ENCODE data around the gene FAHD1.

The FAHD1 gene

DNA sequence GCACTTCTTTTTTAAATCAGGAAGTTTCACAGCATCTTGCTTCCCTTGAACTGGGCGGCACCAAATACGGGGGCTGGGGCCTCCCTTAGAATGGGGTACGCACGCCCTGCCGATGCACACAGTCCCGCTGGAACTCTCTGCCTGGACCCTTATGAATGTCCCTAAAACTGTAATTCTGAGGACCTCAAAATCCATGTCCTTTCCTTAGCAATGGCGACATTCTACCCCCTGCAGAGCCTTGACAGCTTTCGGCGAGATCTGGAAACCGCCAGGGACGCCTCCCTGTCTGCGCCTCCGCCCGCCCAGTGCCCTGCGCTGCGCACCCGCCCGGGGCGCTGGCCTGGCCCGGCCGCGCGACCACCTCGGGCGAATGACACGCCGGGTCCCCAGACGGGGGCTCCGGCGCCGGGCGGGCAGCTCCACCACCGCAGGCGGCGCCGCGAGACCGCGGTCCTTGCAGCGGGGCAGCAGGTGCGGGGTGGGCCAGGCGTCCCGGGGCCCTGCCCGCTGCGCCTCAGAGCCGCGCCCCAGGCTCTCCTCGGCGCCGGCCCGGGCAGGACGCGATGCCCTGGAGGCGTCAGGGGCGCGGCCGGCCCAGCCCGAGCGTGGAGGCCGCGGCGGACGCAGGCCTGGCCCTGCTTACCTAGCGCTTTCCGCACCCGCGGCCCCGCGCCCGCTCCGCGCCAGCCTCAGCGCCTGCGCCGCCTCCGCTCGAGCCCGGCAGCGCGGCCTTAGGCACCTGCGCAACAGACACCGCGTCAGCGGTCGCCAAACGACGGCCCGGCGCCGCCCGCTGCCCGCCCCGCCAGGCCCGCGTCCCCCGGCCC is 929 bp upstream of the FAHD1 start:
- Histone ChIP-seq H3F3A (ENCODE audit: insufficient read depth) (peaks cover 10% of the 10 kb centered on the region; the same call in 1 of the 2 replicates), H3K27ac (ENCODE audit: low read depth, low read length) (no peak overlapping the region)

DNA sequence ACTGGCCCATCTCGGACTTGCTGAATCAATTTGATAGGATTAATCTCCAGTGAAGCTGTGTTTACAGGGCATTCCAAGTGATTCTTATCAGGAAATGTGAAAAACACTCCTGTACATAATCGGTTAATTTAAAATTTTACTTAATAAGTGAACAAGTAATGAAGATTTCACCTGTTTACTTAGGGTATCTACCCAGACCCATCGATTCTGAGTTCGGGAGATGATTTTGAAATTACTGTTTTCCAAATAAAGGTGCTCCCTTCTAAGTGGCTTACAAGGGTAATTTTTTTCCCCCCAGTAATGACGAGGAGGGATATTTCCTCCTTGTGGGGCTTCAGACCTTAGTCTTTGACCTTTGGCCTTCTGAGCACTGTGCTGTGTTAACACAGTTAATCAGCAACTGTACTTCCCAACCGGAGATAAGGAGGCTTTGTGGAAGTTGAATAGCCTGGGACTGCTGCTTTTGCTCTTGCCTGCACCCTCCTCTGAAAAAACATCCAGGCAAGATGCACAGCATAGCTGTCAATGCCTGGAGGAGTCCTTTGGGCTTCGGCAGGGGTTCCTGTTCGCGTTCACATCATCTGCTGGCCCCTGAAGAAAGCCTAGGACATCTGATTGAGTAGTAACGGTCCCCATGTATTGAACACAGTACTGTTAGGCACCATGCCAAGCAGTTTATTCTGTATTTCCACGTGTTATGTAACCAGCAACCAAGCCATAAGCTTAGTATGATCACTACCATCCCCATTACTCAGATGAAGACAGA is 1.8 kb downstream of the FAHD1 start:
- TF ChIP-seq EZH2phosphoT487 (conservative IDR thresholded peaks at IDR 0.05; ENCODE audit: low read length) = no peak
- TF ChIP-seq, protein P1, sequence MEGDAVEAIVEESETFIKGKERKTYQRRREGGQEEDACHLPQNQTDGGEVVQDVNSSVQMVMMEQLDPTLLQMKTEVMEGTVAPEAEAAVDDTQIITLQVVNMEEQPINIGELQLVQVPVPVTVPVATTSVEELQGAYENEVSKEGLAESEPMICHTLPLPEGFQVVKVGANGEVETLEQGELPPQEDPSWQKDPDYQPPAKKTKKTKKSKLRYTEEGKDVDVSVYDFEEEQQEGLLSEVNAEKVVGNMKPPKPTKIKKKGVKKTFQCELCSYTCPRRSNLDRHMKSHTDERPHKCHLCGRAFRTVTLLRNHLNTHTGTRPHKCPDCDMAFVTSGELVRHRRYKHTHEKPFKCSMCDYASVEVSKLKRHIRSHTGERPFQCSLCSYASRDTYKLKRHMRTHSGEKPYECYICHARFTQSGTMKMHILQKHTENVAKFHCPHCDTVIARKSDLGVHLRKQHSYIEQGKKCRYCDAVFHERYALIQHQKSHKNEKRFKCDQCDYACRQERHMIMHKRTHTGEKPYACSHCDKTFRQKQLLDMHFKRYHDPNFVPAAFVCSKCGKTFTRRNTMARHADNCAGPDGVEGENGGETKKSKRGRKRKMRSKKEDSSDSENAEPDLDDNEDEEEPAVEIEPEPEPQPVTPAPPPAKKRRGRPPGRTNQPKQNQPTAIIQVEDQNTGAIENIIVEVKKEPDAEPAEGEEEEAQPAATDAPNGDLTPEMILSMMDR (IDR thresholded peaks at IDR 0.05; ENCODE audit: insufficient read depth, low read length, poor library complexity, severe bottlenecking) = no peak
- no peaks in the 10 kb centered on the region for H3K27me3 ChIP-seq (ENCODE audit: low read length)
- H3K4me3 ChIP-seq (ENCODE audit: insufficient read depth, low read length, poor library complexity, severe bottlenecking) = no peak overlapping the region
- H2AFZ ChIP-seq (ENCODE audit: low read depth, low read length, severe bottlenecking) = no peak overlapping the region
- H3K27ac ChIP-seq (ENCODE audit: low read depth, low read length) = no peak overlapping the region
- peak overlapping the region; percentile 54 for H3K4me2 ChIP-seq (ENCODE audit: low read depth, low read length, poor library complexity, severe bottlenecking)
- no peaks in the 10 kb centered on the region for H3K9me2 ChIP-seq (replicated peaks; ENCODE audit: insufficient read depth, low read length)
- H3K36me3 ChIP-seq (ENCODE audit: low read length) = no peaks in the 10 kb centered on the region
- 0 out of 2 replicates have a peak, but pooled peaks cover 3% of the 10 kb centered on the region for H4K20me1 ChIP-seq (ENCODE audit: low read depth, low read length)
- H3K79me2 ChIP-seq (ENCODE audit: insufficient read depth, low read length) = peaks cover 5% of the 10 kb centered on the region; the same call in 1 of the 2 replicates
- 0 out of 2 replicates have a peak overlapping the region, but pooled peaks have one; percentile 5 for H3K9ac ChIP-seq (ENCODE audit: low read length)
- peaks cover 12% of the 10 kb centered on the region; the same call in 1 of the 2 replicates for H3F3A ChIP-seq (ENCODE audit: insufficient read depth)
- H3K9me3 ChIP-seq (ENCODE audit: insufficient read depth, low read length) = no peaks in the 10 kb centered on the region

More for the DNA sequence above, 929 bp upstream of the FAHD1 start:
- peaks cover 5% of the 10 kb centered on the region; the same call in 1 of the 2 replicates for H3K79me2 ChIP-seq (ENCODE audit: insufficient read depth, low read length)
- TF ChIP-seq, protein P1 (IDR thresholded peaks at IDR 0.05; ENCODE audit: insufficient read depth, low read length, poor library complexity, severe bottlenecking) = no peak
- no peak for TF ChIP-seq EZH2phosphoT487 (conservative IDR thresholded peaks at IDR 0.05; ENCODE audit: low read length)
- no peaks in the 10 kb centered on the region for H3K36me3 ChIP-seq (ENCODE audit: low read length)
- peak overlapping the region; percentile 54 for H3K4me2 ChIP-seq (ENCODE audit: low read depth, low read length, poor library complexity, severe bottlenecking)
- no peaks in the 10 kb centered on the region for H3K9me3 ChIP-seq (ENCODE audit: insufficient read depth, low read length)
- 0 out of 2 replicates have a peak, but pooled peaks cover 3% of the 10 kb centered on the region for H4K20me1 ChIP-seq (ENCODE audit: low read depth, low read length)
- H2AFZ ChIP-seq (ENCODE audit: low read depth, low read length, severe bottlenecking) = peak overlapping the region; percentile 39
- H3K9ac ChIP-seq (ENCODE audit: low read length) = peak overlapping the region; percentile 48; the same call in 1 of the 2 replicates
- no peaks in the 10 kb centered on the region for H3K27me3 ChIP-seq (ENCODE audit: low read length)
- peak overlapping the region; percentile 81 for H3K4me3 ChIP-seq (ENCODE audit: insufficient read depth, low read length, poor library complexity, severe bottlenecking)
- H3K9me2 ChIP-seq (replicated peaks; ENCODE audit: insufficient read depth, low read length) = no peaks in the 10 kb centered on the region

DNA sequence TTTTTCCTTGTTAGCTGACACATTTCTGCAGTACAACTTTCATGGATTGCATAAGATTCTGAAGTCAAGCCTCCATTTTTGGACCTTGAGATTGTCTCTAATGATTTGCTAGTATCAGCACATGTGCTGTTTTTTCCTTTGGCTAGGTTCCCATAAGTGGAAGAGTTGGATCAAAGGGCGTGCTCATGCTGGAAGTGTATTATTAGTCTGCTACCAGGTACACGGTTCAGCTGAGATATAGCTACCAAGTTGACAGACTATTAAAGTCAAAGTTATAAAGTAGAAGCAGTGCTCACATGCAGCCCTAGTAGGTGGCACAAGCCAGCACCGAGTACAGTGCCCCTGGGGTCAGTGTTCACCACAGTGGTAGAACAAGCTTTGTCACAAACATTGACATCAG is 3.2 kb downstream of the FAHD1 start:
- no peak overlapping the region for H2AFZ ChIP-seq (ENCODE audit: low read depth, low read length, severe bottlenecking)
- no peak overlapping the region for H3K4me3 ChIP-seq (ENCODE audit: insufficient read depth, low read length, poor library complexity, severe bottlenecking)
- no peaks in the 10 kb centered on the region for H3K27me3 ChIP-seq (ENCODE audit: low read length)
- H3K4me2 ChIP-seq (ENCODE audit: low read depth, low read length, poor library complexity, severe bottlenecking) = no peak overlapping the region
- H3K9ac ChIP-seq (ENCODE audit: low read length) = no peak overlapping the region
- peaks cover 12% of the 10 kb centered on the region; the same call in 1 of the 2 replicates for H3F3A ChIP-seq (ENCODE audit: insufficient read depth)
- peaks cover 5% of the 10 kb centered on the region; the same call in 1 of the 2 replicates for H3K79me2 ChIP-seq (ENCODE audit: insufficient read depth, low read length)
- no peaks in the 10 kb centered on the region for H3K9me3 ChIP-seq (ENCODE audit: insufficient read depth, low read length)
- H3K9me2 ChIP-seq (replicated peaks; ENCODE audit: insufficient read depth, low read length) = no peaks in the 10 kb centered on the region
- TF ChIP-seq EZH2phosphoT487 (conservative IDR thresholded peaks at IDR 0.05; ENCODE audit: low read length) = no peak
- TF ChIP-seq, protein P1 (IDR thresholded peaks at IDR 0.05; ENCODE audit: insufficient read depth, low read length, poor library complexity, severe bottlenecking) = no peak
- 0 out of 2 replicates have a peak, but pooled peaks cover 3% of the 10 kb centered on the region for H4K20me1 ChIP-seq (ENCODE audit: low read depth, low read length)
- no peaks in the 10 kb centered on the region for H3K36me3 ChIP-seq (ENCODE audit: low read length)
- H3K27ac ChIP-seq (ENCODE audit: low read depth, low read length) = no peak overlapping the region
